Dermis blood vessel endothelial cell (primary cell): ENCODE measurements around the gene CCK. TPM values are rescaled to one million over a fixed set of nuclear protein-coding genes. Genes with fewer than 3 reads are reported as not detected.
"Not testable (repeated sequence)": the region's sequence is repeated elsewhere in the genome, so short reads cannot be mapped to it uniquely, and the experiment has no call there.

Experiments
- DNase-seq: peaks from one replicate; pipeline ENCODE4 v3.0.0; 2010
- total RNA-seq: library from RNA; depleted of rRNA; stranded (reverse); fragments of >200 nt; gene quantifications from 2 replicates; pipeline ENCODE4 v1.2.3, GENCODE V29; 2014

CCK gene
- total RNA-seq = not detected in 2 replicates

- no peak for DNase-seq
Measured at GRCh38 chr3:42266085-42266484, at the start of gene CCK. Gene CCK, minus strand, starts transcription at chr3:42266185. Its CDS starts 2,555 bp downstream, at chr3:42263630.

- no peak for DNase-seq
Measured at GRCh38 chr3:42314411-42314810, 48.4 kb upstream of the CCK start.

GRCh38 chr3:42308651-42309050, 42.7 kb upstream of the CCK start:
- no peak for DNase-seq

GRCh38 chr3:42306499-42306898, 40.5 kb upstream of the CCK start:
- no peak for DNase-seq

GRCh38 chr3:42302924-42303634, 37.1 kb upstream of the CCK start:
- no peak for DNase-seq

GRCh38 chr3:42301446-42302175, 35.6 kb upstream of the CCK start:
- no peak for DNase-seq

GRCh38 chr3:42300778-42301177, 34.8 kb upstream of the CCK start:
- DNase-seq = no peak

- peak; percentile 68 for DNase-seq
Measured at GRCh38 chr3:42300013-42300412, 34.0 kb upstream of the CCK start.

GRCh38 chr3:42298259-42298658, 32.3 kb upstream of the CCK start:
- DNase-seq = no peak

GRCh38 chr3:42292009-42292408, 26.0 kb upstream of the CCK start:
- no peak for DNase-seq

- DNase-seq = no peak
Measured at GRCh38 chr3:42290966-42291714, 25.2 kb upstream of the CCK start.

GRCh38 chr3:42289026-42289425, 23.0 kb upstream of the CCK start:
- DNase-seq = no peak

GRCh38 chr3:42288385-42288784, 22.4 kb upstream of the CCK start:
- DNase-seq = no peak

- DNase-seq = not testable (repeated sequence)
Measured at GRCh38 chr3:42287423-42287822, 21.4 kb upstream of the CCK start.

- no peak for DNase-seq
Measured at GRCh38 chr3:42277676-42278075, 11.7 kb upstream of the CCK start.

- no peak for DNase-seq
Measured at GRCh38 chr3:42276141-42277132, 10.5 kb upstream of the CCK start.

GRCh38 chr3:42275217-42275616, 9.2 kb upstream of the CCK start:
- no peak for DNase-seq

GRCh38 chr3:42274266-42274665, 8.3 kb upstream of the CCK start:
- DNase-seq = no peak

- DNase-seq = no peak
Measured at GRCh38 chr3:42273361-42273760, 7.4 kb upstream of the CCK start.

GRCh38 chr3:42271786-42272185, 5.8 kb upstream of the CCK start:
- DNase-seq = no peak

- DNase-seq = no peak
Measured at GRCh38 chr3:42270561-42270960, 4.6 kb upstream of the CCK start.

- no peak for DNase-seq
Measured at GRCh38 chr3:42269647-42270046, 3.7 kb upstream of the CCK start.
